Fibroblast of upper back skin (primary cell): Measurements from ENCODE around the gene VPS13C.
A peak's percentile ranks its signal among the peaks of the same experiment; 100 is the strongest.

ENCODE experiments used
- DNase-seq: peaks from one replicate; pipeline ENCODE4 v3.0.0-alpha.2; 2013

The VPS13C gene

GRCh38 chr15:62060113-62060895 lies at the start of gene VPS13C:
VPS13C (minus strand) TSS chr15:62060447; CDS start chr15:62060374, 73 bp downstream.
- peak; percentile 90 for DNase-seq

GRCh38 chr15:62109437-62109836 lies 49.2 kb upstream of the VPS13C start:
- DNase-seq = no peak

- DNase-seq = no peak
These were observed 48.2 kb upstream of the VPS13C start for GRCh38 chr15:62108411-62108810.

- DNase-seq = peak; percentile 26
These were observed 47.4 kb upstream of the VPS13C start for GRCh38 chr15:62107571-62108121.

- no peak for DNase-seq
These were observed 45.8 kb upstream of the VPS13C start for GRCh38 chr15:62106096-62106495.

GRCh38 chr15:62105266-62105665 lies 45.0 kb upstream of the VPS13C start:
- DNase-seq = no peak

- no peak for DNase-seq
These were observed 44.6 kb upstream of the VPS13C start for GRCh38 chr15:62104846-62105245.

- DNase-seq = no peak
These were observed 44.2 kb upstream of the VPS13C start for GRCh38 chr15:62104401-62104800.

GRCh38 chr15:62103431-62103830 lies 43.2 kb upstream of the VPS13C start:
- DNase-seq = no peak

- DNase-seq = peak; percentile 94
These were observed 38.9 kb upstream of the VPS13C start for GRCh38 chr15:62099094-62099601.

GRCh38 chr15:62094388-62094787 lies 34.1 kb upstream of the VPS13C start:
- no peak for DNase-seq

GRCh38 chr15:62093809-62094208 lies 33.6 kb upstream of the VPS13C start:
- DNase-seq = no peak

- DNase-seq = no peak
These were observed 30.7 kb upstream of the VPS13C start for GRCh38 chr15:62090988-62091387.

GRCh38 chr15:62089616-62090015 lies 29.4 kb upstream of the VPS13C start:
- no peak for DNase-seq

- DNase-seq = no peak
These were observed 28.1 kb upstream of the VPS13C start for GRCh38 chr15:62088353-62088693.

GRCh38 chr15:62087671-62088352 lies 27.6 kb upstream of the VPS13C start:
- peak; percentile 55 for DNase-seq

GRCh38 chr15:62085740-62086139 lies 25.5 kb upstream of the VPS13C start:
- DNase-seq = peak; percentile 54

GRCh38 chr15:62083194-62084154 lies 23.2 kb upstream of the VPS13C start:
- DNase-seq = no peak

- no peak for DNase-seq
These were observed 19.3 kb upstream of the VPS13C start for GRCh38 chr15:62079594-62079993.

GRCh38 chr15:62075595-62076277 lies 15.5 kb upstream of the VPS13C start:
- DNase-seq = peak; percentile 66

GRCh38 chr15:62071711-62072308 lies 11.6 kb upstream of the VPS13C start:
- peak; percentile 43 for DNase-seq

GRCh38 chr15:62069551-62069950 lies 9.3 kb upstream of the VPS13C start:
- DNase-seq = no peak
